Measurements from ENCODE around the gene GGN.

DNA sequence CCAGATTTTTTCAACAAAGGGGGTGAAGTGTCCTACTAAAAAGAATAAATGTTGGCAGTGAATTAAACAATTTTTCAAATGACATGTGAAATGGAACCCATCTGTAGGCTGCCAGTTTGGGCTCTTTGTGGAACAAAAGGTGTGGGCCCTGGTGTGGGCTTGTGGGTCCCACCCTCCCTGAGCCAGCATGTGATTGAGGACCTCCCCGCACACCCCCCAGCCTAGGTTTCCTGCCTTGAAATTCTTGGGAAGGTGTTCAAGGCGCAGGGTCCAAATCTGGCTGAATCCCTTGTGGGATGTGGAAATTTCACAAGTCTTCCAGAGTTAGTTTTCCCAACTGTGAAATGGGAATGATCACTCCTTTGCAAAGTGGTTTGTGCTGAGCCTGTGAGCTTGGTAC is 4.1 kb downstream of the GGN start:
- TF ChIP-seq CTCF (IDR thresholded peaks at IDR 0.05; ENCODE audit: poor library complexity) = no peak
- TF ChIP-seq EZH2 (IDR thresholded peaks at IDR 0.05; ENCODE audit: borderline replicate concordance) = no peak

All from hepatocyte (in vitro differentiated cells).